ENCODE results near the gene AIDA.

GRCh38 chr1:222620566-222620965 lies 91.7 kb downstream of the AIDA start:
- TF ChIP-seq EZH2 (IDR thresholded peaks at IDR 0.05) = no peak
- no peak for TF ChIP-seq POLR2AphosphoS5 (IDR thresholded peaks at IDR 0.05; ENCODE audit: borderline replicate concordance, low read depth, low read length)
